HCT116 (cell line): Measurements from ENCODE around the gene OR9Q1. TPM values are rescaled to one million over a fixed set of nuclear protein-coding genes. Genes with fewer than 3 reads are reported as not detected.

Source experiments
- ATAC-seq: fragments of 200-7000 bp; cut with Tn5 transposase; 2 replicates; pipeline ENCODE4 v1.9.1; 2020; ENCODE audit warnings: mild to moderate bottlenecking, moderate library complexity
- BruUV-seq: library from RNA; stranded (reverse); fragments of 400-500 nt; replicated peaks from 2 replicates; lab custom pipeline; 2021; lab: Mats Ljungman, UMichigan
- CTCF ChIA-PET: fragments of 300-600 bp; sonication (Branson Sonifier 250); formaldehyde crosslinking; loops from one replicate; lab custom pipeline; 2021; ENCODE audit warnings: antibody characterized with exemption; lab: Charles Lee
- POLR2A ChIA-PET: fragments of 300-600, 350-600 bp; sonication (Branson Sonifier 250); formaldehyde crosslinking; loops from one replicate; lab custom pipeline; 2021; ENCODE audit warnings: antibody characterized with exemption; lab: Charles Lee
- RAD21 ChIA-PET, 2 experiments: fragments of 300-600 bp; sonication (Branson Sonifier 250); formaldehyde crosslinking; loops; one replicate each; lab custom pipeline; 2023; ENCODE audit warnings: low total read pairs in 2 of 2; ENCODE audit not compliant: uncharacterized antibody in 2 of 2, unreplicated experiment in 2 of 2, low non-redundant PET in 1 of 2; lab: Charles Lee
- DNase-seq: peaks from one replicate; pipeline ENCODE4 v3.0.0-alpha.2; 2010; ENCODE audit warnings: low read depth, low spot score
- H2AFZ ChIP-seq: fragments of 200-600 bp; shearing (Covaris generic), sonication (generic); 2 replicates; pipeline ENCODE4 v1.6.1; 2017; ENCODE audit warnings: low read depth, mixed run types, mixed read lengths, antibody characterized with exemption, low read length; ENCODE audit not compliant: poor library complexity, severe bottlenecking
- H3K27ac ChIP-seq: 2 replicates; pipeline ENCODE4 v1.5.1; 2012; ENCODE audit warnings: low read depth, low read length
- H3K27me3 ChIP-seq: fragments of 200-600 bp; sonication (generic); 2 replicates; pipeline ENCODE4 v1.6.1; 2016; ENCODE audit warnings: mixed run types, low read length, mixed read lengths; ENCODE audit not compliant: insufficient read depth
- H3K36me3 ChIP-seq, 2 experiments: fragments of 200-500 bp in 1 of 2; fragments of 200-600 bp in 1 of 2; sonication (Bioruptor generic) in 1 of 2; sonication (generic) in 1 of 2; 2 replicates each; pipeline versions ENCODE4 v1.5.1 to v1.6.1; 2014 to 2016; ENCODE audit warnings: low read length in 2 of 2, inconsistent platforms in 1 of 2, mixed read lengths in 1 of 2, mixed run types in 1 of 2; ENCODE audit not compliant: insufficient read depth in 2 of 2, control insufficient read depth in 1 of 2
- H3K4me1 ChIP-seq, 2 experiments: fragments of 200-600 bp in 1 of 2; sonication (generic) in 1 of 2; 2 replicates each; pipeline versions ENCODE4 v1.5.1 to v1.6.1; 2012 to 2017; ENCODE audit warnings: low read length in 2 of 2, inconsistent platforms in 1 of 2, mild to moderate bottlenecking in 1 of 2, mixed read lengths in 1 of 2, mixed run types in 1 of 2, moderate library complexity in 1 of 2; ENCODE audit not compliant: insufficient read depth in 2 of 2, control insufficient read depth in 1 of 2
- H3K4me2 ChIP-seq: fragments of 200-600 bp; sonication (generic); 2 replicates; pipeline ENCODE4 v1.6.1; 2017; ENCODE audit warnings: mixed run types, low read length, mixed read lengths
- H3K4me3 ChIP-seq, 2 experiments: fragments of 200-600 bp in 1 of 2; sonication (generic) in 1 of 2; replicated peaks in 1 of 2; 2 replicates each; pipeline ENCODE4 v1.5.1; 2011 to 2016; ENCODE audit warnings: low read length in 2 of 2, control low read depth in 1 of 2, low read depth in 1 of 2, mild to moderate bottlenecking in 1 of 2, mixed read lengths in 1 of 2, mixed run types in 1 of 2
- H3K79me2 ChIP-seq: fragments of 200-600 bp; sonication (generic); 2 replicates; pipeline ENCODE4 v1.6.1; 2017; ENCODE audit warnings: mild to moderate bottlenecking, mixed run types, low read length, moderate library complexity, mixed read lengths; ENCODE audit not compliant: insufficient read depth
- H3K9ac ChIP-seq: fragments of 200-600 bp; sonication (generic); 2 replicates; pipeline ENCODE4 v1.6.1; 2016; ENCODE audit warnings: low read length, mixed read lengths
- H3K9me2 ChIP-seq: fragments of 200-600 bp; sonication (generic), shearing (Covaris generic); 2 replicates; pipeline ENCODE4 v1.6.1; 2017; ENCODE audit warnings: mixed run types, mild to moderate bottlenecking, moderate library complexity; ENCODE audit not compliant: insufficient read depth
- H3K9me3 ChIP-seq, 2 experiments: fragments of 200-500 bp in 1 of 2; fragments of 200-600 bp in 1 of 2; sonication (Bioruptor generic) in 1 of 2; sonication (generic) in 1 of 2; 2 replicates each; pipeline ENCODE4 v1.6.1; 2014 to 2017; ENCODE audit warnings: low read length in 2 of 2, mixed read lengths in 2 of 2, inconsistent platforms in 1 of 2, low read depth in 1 of 2, mild to moderate bottlenecking in 1 of 2, mixed run types in 1 of 2, moderate library complexity in 1 of 2; ENCODE audit not compliant: control insufficient read depth in 1 of 2, insufficient read depth in 1 of 2
- H4K20me1 ChIP-seq: fragments of 200-600 bp; sonication (generic), shearing (Covaris generic); 2 replicates; pipeline ENCODE4 v1.6.1; 2017; ENCODE audit warnings: mixed run types, mild to moderate bottlenecking, moderate library complexity; ENCODE audit not compliant: insufficient read depth
- CBX3 ChIP-seq: IDR thresholded peaks from 2 replicates; pipeline ENCODE4 v1.6.1; 2012; ENCODE audit warnings: low read depth
- CEBPB ChIP-seq: IDR thresholded peaks from 2 replicates; pipeline ENCODE4 v1.6.1; 2012; ENCODE audit warnings: low read depth
- EGR1 ChIP-seq: IDR thresholded peaks from 2 replicates; pipeline ENCODE4 v1.6.1; 2012; ENCODE audit warnings: low read depth
- ELF1 ChIP-seq: IDR thresholded peaks from 2 replicates; pipeline ENCODE4 v1.6.1; 2012; ENCODE audit warnings: low read depth, borderline replicate concordance
- EZH2 ChIP-seq: fragments of 200-600 bp; sonication (generic); IDR thresholded peaks from 2 replicates; pipeline ENCODE4 v1.6.1; 2017; ENCODE audit warnings: antibody characterized with exemption, mixed run types
- EZH2phosphoT487 ChIP-seq: fragments of 200-600 bp; IDR thresholded peaks from 2 replicates; pipeline ENCODE4 v1.6.1; 2018; ENCODE audit warnings: antibody characterized with exemption, borderline replicate concordance
- FOSL1 ChIP-seq: IDR thresholded peaks from 2 replicates; pipeline ENCODE4 v1.6.1; 2012; ENCODE audit warnings: low read depth
- POLR2A ChIP-seq: IDR thresholded peaks from 2 replicates; pipeline ENCODE4 v1.7.0; 2011; ENCODE audit warnings: borderline replicate concordance; ENCODE audit not compliant: insufficient read depth, insufficient read length; ENCODE audit errors: extremely low read depth
- RAD21 ChIP-seq: IDR thresholded peaks from 2 replicates; pipeline ENCODE4 v1.6.1; 2012; ENCODE audit warnings: low read depth, mild to moderate bottlenecking
- SIN3A ChIP-seq: IDR thresholded peaks from 2 replicates; pipeline ENCODE4 v1.6.1; 2012; ENCODE audit warnings: low read depth
- SP1 ChIP-seq: IDR thresholded peaks from 2 replicates; pipeline ENCODE4 v1.6.1; 2012; ENCODE audit warnings: low read depth
- SRF ChIP-seq: IDR thresholded peaks from 2 replicates; pipeline ENCODE4 v1.6.1; 2012; ENCODE audit warnings: low read depth
- TCF7L2 ChIP-seq: IDR thresholded peaks from 2 replicates; pipeline ENCODE4 v1.7.0; 2011; ENCODE audit warnings: borderline replicate concordance, inconsistent platforms; ENCODE audit not compliant: insufficient read depth, insufficient read length; ENCODE audit errors: extremely low read depth
- YY1 ChIP-seq: IDR thresholded peaks from 2 replicates; pipeline ENCODE4 v1.6.1; 2011; ENCODE audit warnings: low read length, low read depth, moderate library complexity, mild to moderate bottlenecking; ENCODE audit not compliant: insufficient replicate concordance; ENCODE audit errors: extremely low read depth
- ZFX ChIP-seq: fragments of 450-650 bp; IDR thresholded peaks from 2 replicates; pipeline ENCODE4 v1.6.1; 2017
- ZNF274 ChIP-seq: fragments of 200-500 bp; sonication (Bioruptor generic); IDR thresholded peaks from 2 replicates; pipeline ENCODE4 v1.6.1; 2014; ENCODE audit warnings: mild to moderate bottlenecking, low read depth, low read length, inconsistent platforms
- intact Hi-C: fragments of 100-400 bp; cut with micrococcal nuclease; formaldehyde crosslinking; loops from 2 replicates; pipeline ENCODE4 v1.10.0; 2022
- total RNA-seq: library from RNA; stranded (reverse); gene quantifications from one replicate; pipeline ENCODE4 v1.2.1, GENCODE V29; 2021; ENCODE audit not compliant: unreplicated experiment
- TF ChIP-seq, protein P1 (sequence below): IDR thresholded peaks from 2 replicates; pipeline ENCODE4 v1.6.1; 2012
- TF ChIP-seq, protein P2 (sequence below): IDR thresholded peaks from 2 replicates; pipeline ENCODE4 v1.6.1; 2011; ENCODE audit warnings: mild to moderate bottlenecking, low read length, moderate library complexity; ENCODE audit not compliant: insufficient replicate concordance; ENCODE audit errors: extremely low read depth
- TF ChIP-seq, protein P3 (sequence below), 3 experiments: fragments of 200-600 bp in 1 of 3; sonication (generic) in 1 of 3; IDR thresholded peaks in 2 of 3; conservative IDR thresholded peaks in 1 of 3; 2 replicates each; pipeline ENCODE4 v1.5.1; 2012 to 2017; ENCODE audit warnings: low read depth in 2 of 3, low read length in 2 of 3, antibody characterized with exemption in 1 of 3, borderline replicate concordance in 1 of 3, control low read depth in 1 of 3, mild to moderate bottlenecking in 1 of 3, mixed read lengths in 1 of 3, mixed run types in 1 of 3, moderate library complexity in 1 of 3; ENCODE audit not compliant: insufficient read depth in 1 of 3
- TF ChIP-seq, protein P4 (sequence below): IDR thresholded peaks from 2 replicates; pipeline ENCODE4 v1.6.1; 2012; ENCODE audit warnings: low read depth

OR9Q1 gene
- total RNA-seq, 1 experiment from 2014 or later: not detected

DNA sequence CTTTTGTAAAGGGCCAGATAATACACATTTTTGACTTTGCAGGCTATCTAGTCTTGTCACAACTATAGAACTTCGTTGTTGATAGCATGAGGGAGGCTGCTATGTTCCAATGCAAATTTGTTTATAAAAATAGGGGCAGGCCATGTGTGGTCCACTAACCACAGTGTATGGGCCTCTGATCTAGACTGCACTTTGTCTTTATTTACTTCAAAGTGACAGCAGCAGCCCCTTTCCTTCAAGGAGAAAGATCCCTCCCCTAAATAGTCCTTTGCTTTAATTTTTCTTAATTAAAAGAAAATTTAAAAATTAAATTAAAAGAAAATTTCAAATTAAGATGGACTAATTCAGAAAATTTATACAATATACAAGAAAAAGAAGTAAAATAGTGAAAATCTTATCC, 49.5 kb upstream of the OR9Q1 start:
- Histone ChIP-seq H3K36me3 (no peaks in the 10 kb centered on the region), H3K27ac (no peak overlapping the region), H3K27me3 (peaks cover 24% of the 10 kb centered on the region), H4K20me1 (no peaks in the 10 kb centered on the region), H2AFZ (no peak overlapping the region), H3K9ac (no peak overlapping the region), H3K9me3 (no peaks in the 10 kb centered on the region), H3K4me2 (no peak overlapping the region), H3K4me1 (no peaks in the 10 kb centered on the region), H3K4me3 (no peak overlapping the region), H3K79me2 (no peaks in the 10 kb centered on the region), H3K9me2 (no peaks in the 10 kb centered on the region)
- ChIA-PET RAD21 (no interaction called here), POLR2A (no interaction called here), CTCF (no interaction called here)
- intact Hi-C loops: no loop called here
- TF ChIP-seq EZH2phosphoT487 (no peak), YY1 (no peak), CBX3 (no peak), SIN3A (no peak), ZNF274 (no peak), SRF (no peak), EGR1 (no peak), CEBPB (no peak), RAD21 (no peak), FOSL1 (no peak), SP1 (no peak), ELF1 (no peak), ZFX (no peak), TCF7L2 (no peak), POLR2A (no peak), EZH2 (no peak)
- TF ChIP-seq, protein P1, sequence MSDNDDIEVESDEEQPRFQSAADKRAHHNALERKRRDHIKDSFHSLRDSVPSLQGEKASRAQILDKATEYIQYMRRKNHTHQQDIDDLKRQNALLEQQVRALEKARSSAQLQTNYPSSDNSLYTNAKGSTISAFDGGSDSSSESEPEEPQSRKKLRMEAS: no peak
- TF ChIP-seq, protein P2, sequence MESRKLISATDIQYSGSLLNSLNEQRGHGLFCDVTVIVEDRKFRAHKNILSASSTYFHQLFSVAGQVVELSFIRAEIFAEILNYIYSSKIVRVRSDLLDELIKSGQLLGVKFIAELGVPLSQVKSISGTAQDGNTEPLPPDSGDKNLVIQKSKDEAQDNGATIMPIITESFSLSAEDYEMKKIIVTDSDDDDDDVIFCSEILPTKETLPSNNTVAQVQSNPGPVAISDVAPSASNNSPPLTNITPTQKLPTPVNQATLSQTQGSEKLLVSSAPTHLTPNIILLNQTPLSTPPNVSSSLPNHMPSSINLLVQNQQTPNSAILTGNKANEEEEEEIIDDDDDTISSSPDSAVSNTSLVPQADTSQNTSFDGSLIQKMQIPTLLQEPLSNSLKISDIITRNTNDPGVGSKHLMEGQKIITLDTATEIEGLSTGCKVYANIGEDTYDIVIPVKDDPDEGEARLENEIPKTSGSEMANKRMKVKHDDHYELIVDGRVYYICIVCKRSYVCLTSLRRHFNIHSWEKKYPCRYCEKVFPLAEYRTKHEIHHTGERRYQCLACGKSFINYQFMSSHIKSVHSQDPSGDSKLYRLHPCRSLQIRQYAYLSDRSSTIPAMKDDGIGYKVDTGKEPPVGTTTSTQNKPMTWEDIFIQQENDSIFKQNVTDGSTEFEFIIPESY: no peak
- TF ChIP-seq, protein P3, sequence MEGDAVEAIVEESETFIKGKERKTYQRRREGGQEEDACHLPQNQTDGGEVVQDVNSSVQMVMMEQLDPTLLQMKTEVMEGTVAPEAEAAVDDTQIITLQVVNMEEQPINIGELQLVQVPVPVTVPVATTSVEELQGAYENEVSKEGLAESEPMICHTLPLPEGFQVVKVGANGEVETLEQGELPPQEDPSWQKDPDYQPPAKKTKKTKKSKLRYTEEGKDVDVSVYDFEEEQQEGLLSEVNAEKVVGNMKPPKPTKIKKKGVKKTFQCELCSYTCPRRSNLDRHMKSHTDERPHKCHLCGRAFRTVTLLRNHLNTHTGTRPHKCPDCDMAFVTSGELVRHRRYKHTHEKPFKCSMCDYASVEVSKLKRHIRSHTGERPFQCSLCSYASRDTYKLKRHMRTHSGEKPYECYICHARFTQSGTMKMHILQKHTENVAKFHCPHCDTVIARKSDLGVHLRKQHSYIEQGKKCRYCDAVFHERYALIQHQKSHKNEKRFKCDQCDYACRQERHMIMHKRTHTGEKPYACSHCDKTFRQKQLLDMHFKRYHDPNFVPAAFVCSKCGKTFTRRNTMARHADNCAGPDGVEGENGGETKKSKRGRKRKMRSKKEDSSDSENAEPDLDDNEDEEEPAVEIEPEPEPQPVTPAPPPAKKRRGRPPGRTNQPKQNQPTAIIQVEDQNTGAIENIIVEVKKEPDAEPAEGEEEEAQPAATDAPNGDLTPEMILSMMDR (IDR thresholded peaks at IDR 0.05 in 2 of 3, conservative IDR thresholded peaks at IDR 0.05 in 1 of 3; ENCODE audit: borderline replicate concordance in 1 of 3, insufficient read depth in 1 of 3, low read depth in 2 of 3, low read length in 2 of 3): no peak
- TF ChIP-seq, protein P4, sequence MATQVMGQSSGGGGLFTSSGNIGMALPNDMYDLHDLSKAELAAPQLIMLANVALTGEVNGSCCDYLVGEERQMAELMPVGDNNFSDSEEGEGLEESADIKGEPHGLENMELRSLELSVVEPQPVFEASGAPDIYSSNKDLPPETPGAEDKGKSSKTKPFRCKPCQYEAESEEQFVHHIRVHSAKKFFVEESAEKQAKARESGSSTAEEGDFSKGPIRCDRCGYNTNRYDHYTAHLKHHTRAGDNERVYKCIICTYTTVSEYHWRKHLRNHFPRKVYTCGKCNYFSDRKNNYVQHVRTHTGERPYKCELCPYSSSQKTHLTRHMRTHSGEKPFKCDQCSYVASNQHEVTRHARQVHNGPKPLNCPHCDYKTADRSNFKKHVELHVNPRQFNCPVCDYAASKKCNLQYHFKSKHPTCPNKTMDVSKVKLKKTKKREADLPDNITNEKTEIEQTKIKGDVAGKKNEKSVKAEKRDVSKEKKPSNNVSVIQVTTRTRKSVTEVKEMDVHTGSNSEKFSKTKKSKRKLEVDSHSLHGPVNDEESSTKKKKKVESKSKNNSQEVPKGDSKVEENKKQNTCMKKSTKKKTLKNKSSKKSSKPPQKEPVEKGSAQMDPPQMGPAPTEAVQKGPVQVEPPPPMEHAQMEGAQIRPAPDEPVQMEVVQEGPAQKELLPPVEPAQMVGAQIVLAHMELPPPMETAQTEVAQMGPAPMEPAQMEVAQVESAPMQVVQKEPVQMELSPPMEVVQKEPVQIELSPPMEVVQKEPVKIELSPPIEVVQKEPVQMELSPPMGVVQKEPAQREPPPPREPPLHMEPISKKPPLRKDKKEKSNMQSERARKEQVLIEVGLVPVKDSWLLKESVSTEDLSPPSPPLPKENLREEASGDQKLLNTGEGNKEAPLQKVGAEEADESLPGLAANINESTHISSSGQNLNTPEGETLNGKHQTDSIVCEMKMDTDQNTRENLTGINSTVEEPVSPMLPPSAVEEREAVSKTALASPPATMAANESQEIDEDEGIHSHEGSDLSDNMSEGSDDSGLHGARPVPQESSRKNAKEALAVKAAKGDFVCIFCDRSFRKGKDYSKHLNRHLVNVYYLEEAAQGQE: no peak
- DNase-seq (no peak), ATAC-seq (no peak)
- BruUV-seq: no TSS peak
